K562 (cell line): ENCODE results near the gene NKG7. TPM values are rescaled to one million over a fixed set of nuclear protein-coding genes. Genes with fewer than 3 reads are reported as not detected.
A peak's percentile ranks its signal among the peaks of the same experiment; 100 is the strongest.

Source experiments
- ARID1B ChIP-seq: fragments of 450-650 bp; IDR thresholded peaks from 2 replicates; pipeline ENCODE4 v1.6.1; 2016; ENCODE audit warnings: antibody characterized with exemption, mild to moderate bottlenecking, inconsistent platforms
- CHD1 ChIP-seq: fragments of 200-600 bp; sonication (generic); IDR thresholded peaks from one replicate; pipeline ENCODE4 v1.6.1; 2012; ENCODE audit warnings: mild to moderate bottlenecking, moderate library complexity, low read length, inconsistent platforms
- ELF2 ChIP-seq: fragments of 250-450 bp; sonication (Bioruptor Pico); IDR thresholded peaks from 2 replicates; pipeline ENCODE4 v1.5.0; 2021; ENCODE audit warnings: mild to moderate bottlenecking
- ILK ChIP-seq: fragments of 450-650 bp; IDR thresholded peaks from 2 replicates; pipeline ENCODE4 v1.6.1; 2016; ENCODE audit warnings: missing genetic modification characterization, low read depth, mild to moderate bottlenecking, missing compliant biosample characterization, moderate library complexity, borderline replicate concordance
- MCM3 ChIP-seq: fragments of 450-650 bp; IDR thresholded peaks from 2 replicates; pipeline ENCODE4 v1.6.1; 2016
- NCOA6 ChIP-seq: fragments of 450-650 bp; IDR thresholded peaks from 2 replicates; pipeline ENCODE4 v1.6.1; 2017; ENCODE audit warnings: mild to moderate bottlenecking
- RB1 ChIP-seq: fragments of 450-650 bp; IDR thresholded peaks from 2 replicates; pipeline ENCODE4 v1.6.1; 2017; ENCODE audit warnings: low read depth, mild to moderate bottlenecking
- SRSF7 ChIP-seq: fragments of 200-400 bp; formaldehyde crosslinking; optimal IDR thresholded peaks from 2 replicates; pipeline ENCODE3; 2017; ENCODE audit warnings: mild to moderate bottlenecking, low read depth, low read length
- ZNF561 ChIP-seq: fragments of 450-650 bp; formaldehyde crosslinking; conservative IDR thresholded peaks from 2 replicates; pipeline ENCODE4 v1.4.0; 2020; ENCODE audit warnings: mild to moderate bottlenecking, moderate library complexity
- ZNF766 ChIP-seq: fragments of 200-800 bp; sonication (Bioruptor generic); conservative IDR thresholded peaks from 2 replicates; pipeline ENCODE4 v1.6.1; 2016; ENCODE audit warnings: missing genetic modification characterization, missing compliant biosample characterization
- ZSCAN29 ChIP-seq: fragments of 450-650 bp; IDR thresholded peaks from 2 replicates; pipeline ENCODE4 v1.6.1; 2017
- polyA plus RNA-seq, 8 experiments: library from polyadenylated mRNA; depleted of rRNA in 4 of 8; stranded (reverse) in 5 of 8; unstranded in 3 of 8; fragments of >200 nt; fragmentation: Nextera tagmentation in 2 of 8; fragmentation: Illumina TruSeq in 1 of 8; extraction: Ambion mirVana in 2 of 8; extraction: Trizol in 1 of 8; gene quantifications; 2 replicates each; pipeline versions ENCODE4 v1.2.1 to v1.2.3, GENCODE V29; 2011 to 2014; ENCODE audit warnings: inconsistent platforms in 1 of 8, missing spikeins in 1 of 8
- total RNA-seq, 7 experiments: library from RNA; depleted of rRNA in 6 of 7; stranded (reverse); fragments of >200 nt in 6 of 7; fragmentation: Illumina TruSeq in 2 of 7; extraction: Trizol in 2 of 7; gene quantifications; 2 replicates each; pipeline versions ENCODE4 v1.2.1 to v1.2.3, GENCODE V29; 2011 to 2021; ENCODE audit warnings: low replicate concordance in 1 of 7
- TF ChIP-seq, protein P1 (sequence below), 2 experiments: fragments of 450-650 bp in 1 of 2; sonication (generic) in 1 of 2; formaldehyde crosslinking in 1 of 2; IDR thresholded peaks; 2 replicates each; pipeline versions ENCODE4 v1.7.1 to v1.9.0; 2016 to 2022; ENCODE audit warnings: inconsistent platforms in 1 of 2, mild to moderate bottlenecking in 1 of 2, missing genetic modification reagents in 1 of 2
- TF ChIP-seq, protein P2 (sequence below): sonication (generic); formaldehyde crosslinking; IDR thresholded peaks from 2 replicates; pipeline ENCODE4 v1.8.0; 2022; ENCODE audit warnings: missing genetic modification reagents, mild to moderate bottlenecking, borderline replicate concordance
- TF ChIP-seq, protein P3 (sequence below), 2 experiments: fragments of 450-650 bp in 1 of 2; sonication (generic) in 1 of 2; formaldehyde crosslinking in 1 of 2; IDR thresholded peaks in 1 of 2; conservative IDR thresholded peaks in 1 of 2; 2 replicates each; pipeline versions ENCODE4 v1.6.1 to v1.8.1; 2016 to 2023; ENCODE audit warnings: mild to moderate bottlenecking in 2 of 2, moderate library complexity in 2 of 2, inconsistent platforms in 1 of 2, missing genetic modification reagents in 1 of 2

NKG7 gene
- total and polyA plus RNA-seq, 9 of the 15 experiments (the other 6 are each of a cell fraction or from before 2014, with no cell fraction given): 0.30 to 0.70 (median 0.51) TPM; not detected in 2

DNA sequence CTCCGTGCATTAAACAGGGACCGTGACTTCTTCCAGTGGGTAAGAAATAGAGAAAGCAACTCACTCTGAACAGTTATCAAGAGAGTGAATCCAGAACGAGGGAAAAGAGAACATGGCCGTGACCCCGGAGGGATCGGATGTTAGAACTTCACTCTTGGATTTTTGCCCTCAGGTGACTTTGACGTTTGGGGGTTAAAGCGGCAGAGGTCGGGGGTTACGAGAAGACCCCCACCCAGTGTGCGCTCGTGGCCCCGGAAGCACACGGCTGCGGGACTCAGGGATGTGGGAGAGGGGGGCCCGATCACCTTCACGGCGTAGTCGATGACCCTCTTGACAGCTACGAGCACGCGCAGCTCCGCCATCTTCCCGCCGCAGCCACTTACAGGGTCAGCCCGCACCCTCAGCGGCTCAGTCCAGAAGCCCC, 6.5 kb downstream of the NKG7 start, which contains the start of gene ETFB (continued):
- TF ChIP-seq, protein P1, sequence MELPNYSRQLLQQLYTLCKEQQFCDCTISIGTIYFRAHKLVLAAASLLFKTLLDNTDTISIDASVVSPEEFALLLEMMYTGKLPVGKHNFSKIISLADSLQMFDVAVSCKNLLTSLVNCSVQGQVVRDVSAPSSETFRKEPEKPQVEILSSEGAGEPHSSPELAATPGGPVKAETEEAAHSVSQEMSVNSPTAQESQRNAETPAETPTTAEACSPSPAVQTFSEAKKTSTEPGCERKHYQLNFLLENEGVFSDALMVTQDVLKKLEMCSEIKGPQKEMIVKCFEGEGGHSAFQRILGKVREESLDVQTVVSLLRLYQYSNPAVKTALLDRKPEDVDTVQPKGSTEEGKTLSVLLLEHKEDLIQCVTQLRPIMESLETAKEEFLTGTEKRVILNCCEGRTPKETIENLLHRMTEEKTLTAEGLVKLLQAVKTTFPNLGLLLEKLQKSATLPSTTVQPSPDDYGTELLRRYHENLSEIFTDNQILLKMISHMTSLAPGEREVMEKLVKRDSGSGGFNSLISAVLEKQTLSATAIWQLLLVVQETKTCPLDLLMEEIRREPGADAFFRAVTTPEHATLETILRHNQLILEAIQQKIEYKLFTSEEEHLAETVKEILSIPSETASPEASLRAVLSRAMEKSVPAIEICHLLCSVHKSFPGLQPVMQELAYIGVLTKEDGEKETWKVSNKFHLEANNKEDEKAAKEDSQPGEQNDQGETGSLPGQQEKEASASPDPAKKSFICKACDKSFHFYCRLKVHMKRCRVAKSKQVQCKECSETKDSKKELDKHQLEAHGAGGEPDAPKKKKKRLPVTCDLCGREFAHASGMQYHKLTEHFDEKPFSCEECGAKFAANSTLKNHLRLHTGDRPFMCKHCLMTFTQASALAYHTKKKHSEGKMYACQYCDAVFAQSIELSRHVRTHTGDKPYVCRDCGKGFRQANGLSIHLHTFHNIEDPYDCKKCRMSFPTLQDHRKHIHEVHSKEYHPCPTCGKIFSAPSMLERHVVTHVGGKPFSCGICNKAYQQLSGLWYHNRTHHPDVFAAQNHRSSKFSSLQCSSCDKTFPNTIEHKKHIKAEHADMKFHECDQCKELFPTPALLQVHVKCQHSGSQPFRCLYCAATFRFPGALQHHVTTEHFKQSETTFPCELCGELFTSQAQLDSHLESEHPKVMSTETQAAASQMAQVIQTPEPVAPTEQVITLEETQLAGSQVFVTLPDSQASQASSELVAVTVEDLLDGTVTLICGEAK (IDR thresholded peaks at IDR 0.05): peak; percentile 38; the same call in 1 of the 2 replicates
- TF ChIP-seq, protein P1 (CRISPR knock-in tag; IDR thresholded peaks at IDR 0.05): no peak
- TF ChIP-seq ZNF561 (no peak), ILK (no peak), CHD1 (no peak), ZSCAN29 (no peak), ZNF766 (CRISPR knock-in tag) (no peak), ELF2 (CRISPR knock-in tag) (no peak), ARID1B (no peak), SRSF7 (no peak), RB1 (peak; percentile 27; the same call in 1 of the 2 replicates), MCM3 (no peak), NCOA6 (no peak)
- TF ChIP-seq, protein P2, sequence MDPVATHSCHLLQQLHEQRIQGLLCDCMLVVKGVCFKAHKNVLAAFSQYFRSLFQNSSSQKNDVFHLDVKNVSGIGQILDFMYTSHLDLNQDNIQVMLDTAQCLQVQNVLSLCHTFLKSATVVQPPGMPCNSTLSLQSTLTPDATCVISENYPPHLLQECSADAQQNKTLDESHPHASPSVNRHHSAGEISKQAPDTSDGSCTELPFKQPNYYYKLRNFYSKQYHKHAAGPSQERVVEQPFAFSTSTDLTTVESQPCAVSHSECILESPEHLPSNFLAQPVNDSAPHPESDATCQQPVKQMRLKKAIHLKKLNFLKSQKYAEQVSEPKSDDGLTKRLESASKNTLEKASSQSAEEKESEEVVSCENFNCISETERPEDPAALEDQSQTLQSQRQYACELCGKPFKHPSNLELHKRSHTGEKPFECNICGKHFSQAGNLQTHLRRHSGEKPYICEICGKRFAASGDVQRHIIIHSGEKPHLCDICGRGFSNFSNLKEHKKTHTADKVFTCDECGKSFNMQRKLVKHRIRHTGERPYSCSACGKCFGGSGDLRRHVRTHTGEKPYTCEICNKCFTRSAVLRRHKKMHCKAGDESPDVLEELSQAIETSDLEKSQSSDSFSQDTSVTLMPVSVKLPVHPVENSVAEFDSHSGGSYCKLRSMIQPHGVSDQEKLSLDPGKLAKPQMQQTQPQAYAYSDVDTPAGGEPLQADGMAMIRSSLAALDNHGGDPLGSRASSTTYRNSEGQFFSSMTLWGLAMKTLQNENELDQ (CRISPR knock-in tag): no peak
- TF ChIP-seq, protein P3, sequence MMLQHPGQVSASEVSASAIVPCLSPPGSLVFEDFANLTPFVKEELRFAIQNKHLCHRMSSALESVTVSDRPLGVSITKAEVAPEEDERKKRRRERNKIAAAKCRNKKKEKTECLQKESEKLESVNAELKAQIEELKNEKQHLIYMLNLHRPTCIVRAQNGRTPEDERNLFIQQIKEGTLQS (IDR thresholded peaks at IDR 0.05): no peak
- TF ChIP-seq, protein P3 (CRISPR knock-in tag; conservative IDR thresholded peaks at IDR 0.05): no peak
